Activated CD8-positive, alpha-beta T cell treated with anti-CD3 and anti-CD28 coated beads for 36 hours (primary cell): ENCODE data around the gene TFB1M. TPM values are rescaled to one million over a fixed set of nuclear protein-coding genes. Genes with fewer than 3 reads are reported as not detected.
"Not testable (repeated sequence)": the region's sequence is repeated elsewhere in the genome, so short reads cannot be mapped to it uniquely, and the experiment has no call there.

Experiments
- ATAC-seq: fragments of 200-7000 bp; cut with Tn5 transposase; one replicate; pipeline ENCODE4 v1.10.0; 2021; ENCODE audit warnings: mild to moderate bottlenecking, moderate library complexity
- CTCF ChIA-PET: fragments of 350-600 bp; sonication (Branson Sonifier 250); formaldehyde crosslinking; loops from one replicate; lab custom pipeline; 2021; ENCODE audit warnings: antibody characterized with exemption; lab: Charles Lee
- POLR2A ChIA-PET: fragments of 350-600 bp; sonication (Branson Sonifier 250); formaldehyde crosslinking; loops from one replicate; lab custom pipeline; 2021; ENCODE audit warnings: antibody characterized with exemption; lab: Charles Lee
- DNase-seq: peaks from one replicate; pipeline ENCODE4 v3.0.0-alpha.2; 2020
- H3K27ac Mint-ChIP-seq: one replicate; pipeline ENCODE4 v1.8.0; 2021; ENCODE audit warnings: mild to moderate bottlenecking, mixed read lengths
- H3K27me3 Mint-ChIP-seq: one replicate; pipeline ENCODE4 v1.8.0; 2021; ENCODE audit warnings: mixed read lengths
- H3K36me3 Mint-ChIP-seq: one replicate; pipeline ENCODE4 v1.8.0; 2021; ENCODE audit warnings: low read depth, mixed read lengths
- H3K4me1 Mint-ChIP-seq: one replicate; pipeline ENCODE4 v1.8.0; 2021; ENCODE audit warnings: low read depth, mixed read lengths
- H3K4me3 Mint-ChIP-seq: one replicate; pipeline ENCODE4 v1.8.0; 2021; ENCODE audit warnings: mild to moderate bottlenecking, moderate library complexity, mixed read lengths
- H3K9me3 Mint-ChIP-seq: one replicate; pipeline ENCODE4 v1.8.0; 2021; ENCODE audit warnings: mixed read lengths
- CTCF ChIP-seq: fragments of 200-600 bp; IDR thresholded peaks from one replicate; pipeline ENCODE4 v1.8.0; 2022; ENCODE audit warnings: antibody characterized with exemption, mild to moderate bottlenecking
- intact Hi-C: fragments of 100-400 bp; cut with micrococcal nuclease; formaldehyde crosslinking; loops from one replicate; pipeline ENCODE4 v1.10.0; 2022
- total RNA-seq, 2 experiments: library from RNA; stranded (reverse); gene quantifications; one replicate each; pipeline ENCODE4 v1.2.3, GENCODE V29; 2021

Gene TFB1M
- total RNA-seq, 2 experiments from 2014 or later, result 70.9 to 76.6 TPM

- Mint-ChIP-seq H3K36me3 (peaks cover 7% of the 10 kb centered on the region), H3K27ac (no peak overlapping the region), H3K4me1 (peaks cover 14% of the 10 kb centered on the region), H3K27me3 (no peaks in the 10 kb centered on the region), H3K9me3 (peaks cover 29% of the 10 kb centered on the region), H3K4me3 (no peak overlapping the region)
- intact Hi-C loops, result no loop called here
- ChIA-PET POLR2A (no interaction called here), CTCF (interaction anchor here (0.8 to 1.5 kb wide), 2 partner anchors 9 to 10 kb away, joined by 3 to 4 read pairs; no protein-coding TSS in a partner anchor)
- TF ChIP-seq CTCF, result no peak
- ATAC-seq (no peak), DNase-seq (no peak)
Measured at GRCh38 chr6:155344341-155345006, 30.2 kb upstream of the TFB1M start.

DNA sequence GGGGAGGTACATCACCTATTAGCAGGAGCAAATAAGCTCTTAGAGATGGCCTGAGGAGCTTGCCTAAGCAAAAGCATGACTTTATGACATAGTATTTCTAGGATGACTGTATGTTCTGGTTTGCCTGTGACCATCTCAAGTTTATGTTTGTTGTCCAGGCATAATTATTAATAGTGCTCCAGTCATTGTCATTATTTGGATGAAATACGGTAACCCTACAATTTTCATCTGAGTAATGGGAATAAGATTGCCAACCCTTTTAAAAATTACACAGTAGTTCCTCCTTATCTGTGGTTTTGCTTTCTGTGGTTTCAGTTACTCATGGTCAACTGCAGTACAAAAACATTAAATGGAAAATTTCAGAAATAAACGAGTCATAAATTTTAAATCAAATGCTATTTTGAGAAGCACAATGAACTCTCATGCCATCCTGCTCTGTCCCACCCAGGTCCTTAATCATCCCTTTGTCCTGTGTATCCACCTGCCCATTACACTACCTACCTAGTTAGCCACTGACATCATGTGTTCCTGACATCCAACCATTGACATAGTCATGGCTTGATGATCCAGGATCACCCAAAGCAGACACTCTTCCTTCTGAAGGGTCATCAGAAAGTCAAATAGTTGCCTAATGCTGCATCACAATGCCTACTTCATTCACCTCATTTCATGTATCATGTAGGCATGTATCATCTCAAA, 27.0 kb upstream of the TFB1M start:
- Mint-ChIP-seq H3K4me3 (no peak overlapping the region), H3K36me3 (peaks cover 20% of the 10 kb centered on the region), H3K27ac (peak overlapping the region; percentile 1), H3K4me1 (peaks cover 25% of the 10 kb centered on the region), H3K9me3 (peaks cover 29% of the 10 kb centered on the region), H3K27me3 (no peaks in the 10 kb centered on the region)
- peak; percentile 34 for ATAC-seq
- TF ChIP-seq CTCF, result no peak
- ChIA-PET POLR2A (no interaction called here), CTCF (no interaction called here)
- intact Hi-C loops, result no loop called here
- DNase-seq, result no peak

DNA sequence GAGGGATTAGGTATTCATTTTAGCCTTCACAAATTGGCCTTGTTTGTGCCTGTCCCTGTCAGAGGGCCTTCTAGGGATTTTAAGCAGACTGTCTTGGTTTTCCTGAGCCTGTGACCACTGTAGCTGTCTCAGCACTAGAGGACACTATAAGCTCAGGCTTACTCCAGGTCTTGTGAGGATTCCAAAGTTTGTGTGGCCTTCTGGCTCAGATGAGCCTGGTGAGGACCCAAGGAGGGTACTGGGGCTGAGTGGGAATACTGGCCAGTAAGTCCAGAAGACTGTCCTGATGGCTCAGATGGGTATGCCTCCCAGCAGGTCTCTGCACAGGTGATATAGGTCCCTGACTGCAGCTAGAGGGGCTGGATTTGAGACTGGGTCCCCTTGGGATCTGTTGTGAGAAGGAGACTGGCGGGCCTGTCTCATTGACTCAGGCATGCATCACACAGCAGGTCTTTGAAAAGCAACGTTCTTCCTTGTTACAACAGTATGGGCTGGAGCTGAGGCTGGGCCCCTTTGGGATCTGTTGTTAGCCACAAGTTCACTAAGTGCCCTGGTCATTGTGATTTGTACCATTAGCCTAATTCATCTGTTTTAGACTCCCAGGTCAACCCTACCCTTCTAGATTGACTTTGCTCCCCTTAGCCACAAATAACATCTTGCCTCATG, 26.3 kb upstream of the TFB1M start:
- Mint-ChIP-seq H3K4me1 (peaks cover 25% of the 10 kb centered on the region), H3K4me3 (no peak overlapping the region), H3K27ac (no peak overlapping the region), H3K36me3 (peaks cover 25% of the 10 kb centered on the region), H3K27me3 (no peaks in the 10 kb centered on the region), H3K9me3 (peaks cover 33% of the 10 kb centered on the region)
- ATAC-seq, result no peak
- POLR2A ChIA-PET, result no interaction called here
- no peak for TF ChIP-seq CTCF
- intact Hi-C loops, result no loop called here
- CTCF ChIA-PET, result interaction anchor here (1.0 to 3.2 kb wide), 3 partner anchors 12 to 188 kb away, joined by 3 to 17 read pairs (median 5); no protein-coding TSS in a partner anchor
- no peak for DNase-seq

DNA sequence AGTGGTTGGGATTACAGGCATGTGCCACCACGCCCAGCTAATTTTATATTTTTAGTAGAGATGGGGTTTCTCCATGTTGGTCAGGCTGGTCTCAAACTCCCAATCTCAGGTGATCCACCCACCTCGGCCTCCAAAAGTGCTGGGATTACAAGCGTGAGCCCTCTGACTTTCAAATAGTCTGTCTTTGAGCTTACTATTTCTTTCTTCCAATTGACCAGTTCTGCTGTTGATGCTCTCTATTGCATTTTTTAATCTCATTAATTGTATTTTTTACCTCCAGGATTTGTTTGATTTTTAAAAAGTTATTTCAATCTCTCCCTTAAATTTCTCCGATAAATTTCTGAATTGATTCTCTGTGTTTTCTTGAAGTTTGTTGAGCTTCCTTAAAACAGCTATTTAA, 25.6 kb upstream of the TFB1M start:
- H3K27me3 Mint-ChIP-seq, ATAC-seq, POLR2A ChIA-PET, DNase-seq, H3K27ac Mint-ChIP-seq, intact Hi-C loops, H3K4me3 Mint-ChIP-seq: not testable (repeated sequence)
- Mint-ChIP-seq H3K4me1 (peaks cover 25% of the 10 kb centered on the region), H3K36me3 (peaks cover 25% of the 10 kb centered on the region), H3K9me3 (peaks cover 35% of the 10 kb centered on the region)
- CTCF ChIA-PET, result interaction anchor here (1.0 to 3.2 kb wide), 5 partner anchors 12 to 193 kb away, joined by 3 to 17 read pairs (median 5); partner anchors contain the start of gene TFB1M

- DNase-seq, intact Hi-C loops, H3K4me3 Mint-ChIP-seq, ATAC-seq, H3K27me3 Mint-ChIP-seq: not testable (repeated sequence)
- peaks cover 35% of the 10 kb centered on the region for H3K9me3 Mint-ChIP-seq
- peaks cover 25% of the 10 kb centered on the region for H3K36me3 Mint-ChIP-seq
- peaks cover 33% of the 10 kb centered on the region for H3K4me1 Mint-ChIP-seq
- H3K27ac Mint-ChIP-seq, result peak overlapping the region; percentile 55
- ChIA-PET POLR2A (interaction anchor here (1.0 kb wide), 1 partner anchor 80 kb away, joined by 3 read pairs; no protein-coding TSS in a partner anchor), CTCF (interaction anchor here (1.0 to 3.2 kb wide), 4 partner anchors 8 to 43 kb away, joined by 3 to 17 read pairs (median 3); no protein-coding TSS in a partner anchor)
Measured at GRCh38 chr6:155338237-155338636, 24.0 kb upstream of the TFB1M start.
